K562 (cell line): ENCODE data around the gene ASB18.

Experiments used
- BHLHE40 ChIP-seq: IDR thresholded peaks from 2 replicates; pipeline ENCODE4 v1.6.1; 2011; ENCODE audit warnings: low read length, improper control_type of control experiment
- FOS ChIP-seq: IDR thresholded peaks from 3 replicates; pipeline ENCODE4 v1.6.1; 2011; ENCODE audit not compliant: insufficient read length; ENCODE audit errors: extremely low read depth
- LCOR ChIP-seq: sonication (generic); formaldehyde crosslinking; IDR thresholded peaks from 2 replicates; pipeline ENCODE4 v1.8.0; 2022; ENCODE audit warnings: mild to moderate bottlenecking, missing genetic modification reagents
- PHF8 ChIP-seq: fragments of 200-600 bp; sonication (generic); IDR thresholded peaks from 2 replicates; pipeline ENCODE4 v1.6.1; 2012; ENCODE audit warnings: mixed run types, mild to moderate bottlenecking, inconsistent platforms, low read length, moderate library complexity, borderline replicate concordance
- POLR2A ChIP-seq: fragments of 450-650 bp; conservative IDR thresholded peaks from 2 replicates; pipeline ENCODE4 v1.6.1; 2016
- RBFOX2 ChIP-seq: fragments of 200-400 bp; formaldehyde crosslinking; IDR thresholded peaks from 2 replicates; pipeline ENCODE4 v1.6.1; 2017; ENCODE audit warnings: low read depth, mild to moderate bottlenecking, low read length, moderate library complexity
- TARDBP ChIP-seq: fragments of 450-650 bp; IDR thresholded peaks from 2 replicates; pipeline ENCODE4 v1.6.1; 2016
- TF ChIP-seq, protein P1 (sequence below), 3 experiments: IDR thresholded peaks in 2 of 3; conservative IDR thresholded peaks in 1 of 3; 2 replicates each; pipeline ENCODE4 v1.5.1; 2011 to 2012; ENCODE audit warnings: low read length in 3 of 3, mild to moderate bottlenecking in 3 of 3, control low read depth in 2 of 3, improper control_type of control experiment in 1 of 3, inconsistent platforms in 1 of 3, low read depth in 1 of 3, mixed read lengths in 1 of 3, moderate library complexity in 1 of 3; ENCODE audit not compliant: insufficient read depth in 2 of 3
- TF ChIP-seq, protein P2 (sequence below): sonication (generic); formaldehyde crosslinking; IDR thresholded peaks from 2 replicates; pipeline ENCODE4 v1.8.1; 2023; ENCODE audit warnings: mild to moderate bottlenecking, missing genetic modification reagents
- TF ChIP-seq, protein P3 (sequence below): fragments of 450-650 bp; conservative IDR thresholded peaks from 2 replicates; pipeline ENCODE4 v1.6.1; 2016; ENCODE audit warnings: missing genetic modification characterization, low read depth, mild to moderate bottlenecking, missing compliant biosample characterization, moderate library complexity

DNA sequence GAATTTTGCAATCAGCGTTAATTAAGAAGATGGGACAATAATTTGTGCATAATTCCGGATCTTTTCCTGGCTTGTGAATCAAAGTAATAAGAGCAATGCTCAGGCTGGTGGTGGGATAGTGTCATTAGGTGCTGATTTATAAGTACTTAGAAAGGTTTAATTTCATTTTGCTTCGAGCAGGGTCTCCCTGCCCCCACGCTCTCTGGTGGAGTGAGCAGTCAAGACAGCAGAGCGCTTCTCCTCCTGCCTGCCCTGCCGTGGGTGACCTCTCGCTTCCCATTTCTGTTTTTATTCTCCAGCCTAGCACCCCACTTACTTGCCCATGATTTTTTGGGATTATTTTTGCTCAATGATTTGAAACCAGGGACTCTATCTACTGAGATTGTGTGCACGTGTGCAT lies 7.1 kb downstream of the ASB18 start:
- TF ChIP-seq LCOR (CRISPR knock-in tag): no peak
- TF ChIP-seq, protein P1, sequence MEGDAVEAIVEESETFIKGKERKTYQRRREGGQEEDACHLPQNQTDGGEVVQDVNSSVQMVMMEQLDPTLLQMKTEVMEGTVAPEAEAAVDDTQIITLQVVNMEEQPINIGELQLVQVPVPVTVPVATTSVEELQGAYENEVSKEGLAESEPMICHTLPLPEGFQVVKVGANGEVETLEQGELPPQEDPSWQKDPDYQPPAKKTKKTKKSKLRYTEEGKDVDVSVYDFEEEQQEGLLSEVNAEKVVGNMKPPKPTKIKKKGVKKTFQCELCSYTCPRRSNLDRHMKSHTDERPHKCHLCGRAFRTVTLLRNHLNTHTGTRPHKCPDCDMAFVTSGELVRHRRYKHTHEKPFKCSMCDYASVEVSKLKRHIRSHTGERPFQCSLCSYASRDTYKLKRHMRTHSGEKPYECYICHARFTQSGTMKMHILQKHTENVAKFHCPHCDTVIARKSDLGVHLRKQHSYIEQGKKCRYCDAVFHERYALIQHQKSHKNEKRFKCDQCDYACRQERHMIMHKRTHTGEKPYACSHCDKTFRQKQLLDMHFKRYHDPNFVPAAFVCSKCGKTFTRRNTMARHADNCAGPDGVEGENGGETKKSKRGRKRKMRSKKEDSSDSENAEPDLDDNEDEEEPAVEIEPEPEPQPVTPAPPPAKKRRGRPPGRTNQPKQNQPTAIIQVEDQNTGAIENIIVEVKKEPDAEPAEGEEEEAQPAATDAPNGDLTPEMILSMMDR (IDR thresholded peaks at IDR 0.05 in 2 of 3, conservative IDR thresholded peaks at IDR 0.05 in 1 of 3; ENCODE audit: insufficient read depth in 2 of 3, low read depth in 1 of 3, low read length in 3 of 3): no peak
- TF ChIP-seq BHLHE40: no peak
- no peak for TF ChIP-seq TARDBP
- TF ChIP-seq POLR2A: no peak
- no peak for TF ChIP-seq PHF8
- TF ChIP-seq, protein P2, sequence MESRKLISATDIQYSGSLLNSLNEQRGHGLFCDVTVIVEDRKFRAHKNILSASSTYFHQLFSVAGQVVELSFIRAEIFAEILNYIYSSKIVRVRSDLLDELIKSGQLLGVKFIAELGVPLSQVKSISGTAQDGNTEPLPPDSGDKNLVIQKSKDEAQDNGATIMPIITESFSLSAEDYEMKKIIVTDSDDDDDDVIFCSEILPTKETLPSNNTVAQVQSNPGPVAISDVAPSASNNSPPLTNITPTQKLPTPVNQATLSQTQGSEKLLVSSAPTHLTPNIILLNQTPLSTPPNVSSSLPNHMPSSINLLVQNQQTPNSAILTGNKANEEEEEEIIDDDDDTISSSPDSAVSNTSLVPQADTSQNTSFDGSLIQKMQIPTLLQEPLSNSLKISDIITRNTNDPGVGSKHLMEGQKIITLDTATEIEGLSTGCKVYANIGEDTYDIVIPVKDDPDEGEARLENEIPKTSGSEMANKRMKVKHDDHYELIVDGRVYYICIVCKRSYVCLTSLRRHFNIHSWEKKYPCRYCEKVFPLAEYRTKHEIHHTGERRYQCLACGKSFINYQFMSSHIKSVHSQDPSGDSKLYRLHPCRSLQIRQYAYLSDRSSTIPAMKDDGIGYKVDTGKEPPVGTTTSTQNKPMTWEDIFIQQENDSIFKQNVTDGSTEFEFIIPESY: no peak
- TF ChIP-seq, protein P3, sequence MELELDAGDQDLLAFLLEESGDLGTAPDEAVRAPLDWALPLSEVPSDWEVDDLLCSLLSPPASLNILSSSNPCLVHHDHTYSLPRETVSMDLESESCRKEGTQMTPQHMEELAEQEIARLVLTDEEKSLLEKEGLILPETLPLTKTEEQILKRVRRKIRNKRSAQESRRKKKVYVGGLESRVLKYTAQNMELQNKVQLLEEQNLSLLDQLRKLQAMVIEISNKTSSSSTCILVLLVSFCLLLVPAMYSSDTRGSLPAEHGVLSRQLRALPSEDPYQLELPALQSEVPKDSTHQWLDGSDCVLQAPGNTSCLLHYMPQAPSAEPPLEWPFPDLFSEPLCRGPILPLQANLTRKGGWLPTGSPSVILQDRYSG: no peak
- no peak for TF ChIP-seq RBFOX2
- TF ChIP-seq FOS: no peak
